Uterus (tissue), 4 donors: ENCODE measurements around the gene CARD14. TPM values are rescaled to one million over a fixed set of nuclear protein-coding genes. Genes with fewer than 3 reads are reported as not detected.

Experiments used
- DNase-seq, 2 donors: peaks; one replicate each; pipeline ENCODE4 v3.0.0-alpha.2; 2019 to 2020
- H3K27ac ChIP-seq, 2 donors: fragments of 200-600 bp; sonication (generic); 1 replicate in 1 of 2; 2 replicates in 1 of 2; pipeline ENCODE4 v1.5.1; 2016 to 2018
- H3K27me3 ChIP-seq, 2 donors: fragments of 200-600 bp; sonication (generic); one replicate each; pipeline ENCODE4 v1.5.1; 2018 to 2019; ENCODE audit warnings: control low read depth in 1 of 2
- H3K36me3 ChIP-seq, 2 donors: fragments of 200-600 bp; sonication (generic); one replicate each; pipeline ENCODE4 v1.5.1; 2019; ENCODE audit warnings: control low read depth in 1 of 2
- H3K4me1 ChIP-seq, 2 donors: fragments of 200-600 bp; sonication (generic); one replicate each; pipeline ENCODE4 v1.5.1; 2018 to 2019; ENCODE audit warnings: control low read depth in 1 of 2
- H3K4me3 ChIP-seq, 2 donors: fragments of 200-600 bp; sonication (generic); 1 replicate in 1 of 2; 2 replicates in 1 of 2; pipeline ENCODE4 v1.5.1; 2018 to 2019; ENCODE audit warnings: mild to moderate bottlenecking in 1 of 2
- H3K9me3 ChIP-seq, 2 donors: fragments of 200-600 bp; sonication (generic); one replicate each; pipeline ENCODE4 v1.5.1; 2019; ENCODE audit warnings: control low read depth in 1 of 2
- POLR2A ChIP-seq, 2 donors: fragments of 450-650 bp; IDR thresholded peaks; one replicate each; pipeline ENCODE4 v1.6.1; 2016; ENCODE audit warnings: antibody characterized with exemption in 2 of 2, mild to moderate bottlenecking in 1 of 2, moderate library complexity in 1 of 2
- intact Hi-C: fragments of 100-400 bp; cut with DNase I; formaldehyde crosslinking; loops from one replicate; pipeline ENCODE4 v1.15.1; 2023; ENCODE audit warnings: low total_unique reads
- total RNA-seq, 4 donors: library from RNA; depleted of rRNA in 3 of 4; stranded (reverse); fragments of >200 nt in 3 of 4; gene quantifications; one replicate each; pipeline versions ENCODE4 v1.1.0 to v1.2.4, GENCODE V29; 2014 to 2023
- TF ChIP-seq, protein P1 (sequence below), 4 experiments: fragments of 200-600 bp in 2 of 4; fragments of 450-650 bp in 2 of 4; sonication (generic) in 2 of 4; IDR thresholded peaks; one replicate each; pipeline ENCODE4 v1.5.1; 2016 to 2019; ENCODE audit warnings: antibody characterized with exemption in 4 of 4, mild to moderate bottlenecking in 2 of 4, moderate library complexity in 1 of 4
- donor health status: DM: yes; HTN: yes; CAD: no.

Gene CARD14
- total RNA-seq, result 1 to 10 TPM in 1 of 4 donors, under 1 TPM in 1, not detected in 2; 0.43 to 1.4 TPM

DNA sequence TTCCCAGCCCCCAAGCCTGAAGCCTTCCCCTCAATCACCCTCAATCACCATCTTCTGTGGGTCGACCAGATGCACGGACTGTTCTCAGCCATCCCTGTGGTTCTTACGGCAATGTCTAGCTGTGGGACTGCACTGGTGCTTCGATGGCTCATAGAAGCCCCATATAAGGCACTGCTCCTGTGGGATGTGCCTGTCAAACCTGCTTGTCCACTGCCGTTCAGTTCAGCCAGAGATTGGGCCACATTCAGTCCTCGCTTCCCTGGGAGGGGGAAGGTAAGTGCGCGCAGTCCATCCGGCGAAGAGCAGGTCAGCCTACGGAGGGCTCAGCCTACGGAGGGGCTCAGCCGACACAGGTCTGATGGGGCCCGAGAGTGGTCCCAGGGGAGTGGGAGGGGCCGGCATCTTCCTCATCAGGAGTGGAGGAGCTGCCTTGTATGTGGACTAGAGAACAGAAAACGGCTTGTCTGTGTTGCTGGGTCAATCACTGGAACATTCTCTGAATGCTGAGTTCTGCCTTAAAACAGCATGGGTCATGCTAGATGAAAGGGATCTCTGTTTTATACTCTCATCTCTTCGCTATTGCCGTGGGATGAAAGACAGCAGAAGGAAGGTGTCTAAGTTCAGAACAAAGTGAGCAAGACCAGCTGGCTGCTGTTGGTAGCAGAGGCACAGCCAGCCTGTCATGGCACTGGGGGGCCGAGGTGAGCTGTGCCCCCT lies at the start of gene CARD14:
CARD14 (plus strand) TSS at position 247 of the 717 bp plus-strand sequence. CDS start 11,409 bp downstream, outside the sequence.
- no peaks in the 10 kb centered on the region for H3K36me3 ChIP-seq
- TF ChIP-seq POLR2A (IDR thresholded peaks at IDR 0.05), result no peak
- TF ChIP-seq, protein P1, sequence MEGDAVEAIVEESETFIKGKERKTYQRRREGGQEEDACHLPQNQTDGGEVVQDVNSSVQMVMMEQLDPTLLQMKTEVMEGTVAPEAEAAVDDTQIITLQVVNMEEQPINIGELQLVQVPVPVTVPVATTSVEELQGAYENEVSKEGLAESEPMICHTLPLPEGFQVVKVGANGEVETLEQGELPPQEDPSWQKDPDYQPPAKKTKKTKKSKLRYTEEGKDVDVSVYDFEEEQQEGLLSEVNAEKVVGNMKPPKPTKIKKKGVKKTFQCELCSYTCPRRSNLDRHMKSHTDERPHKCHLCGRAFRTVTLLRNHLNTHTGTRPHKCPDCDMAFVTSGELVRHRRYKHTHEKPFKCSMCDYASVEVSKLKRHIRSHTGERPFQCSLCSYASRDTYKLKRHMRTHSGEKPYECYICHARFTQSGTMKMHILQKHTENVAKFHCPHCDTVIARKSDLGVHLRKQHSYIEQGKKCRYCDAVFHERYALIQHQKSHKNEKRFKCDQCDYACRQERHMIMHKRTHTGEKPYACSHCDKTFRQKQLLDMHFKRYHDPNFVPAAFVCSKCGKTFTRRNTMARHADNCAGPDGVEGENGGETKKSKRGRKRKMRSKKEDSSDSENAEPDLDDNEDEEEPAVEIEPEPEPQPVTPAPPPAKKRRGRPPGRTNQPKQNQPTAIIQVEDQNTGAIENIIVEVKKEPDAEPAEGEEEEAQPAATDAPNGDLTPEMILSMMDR (IDR thresholded peaks at IDR 0.05), result no peak
- H3K27ac ChIP-seq, result no peak within 1 kb of the TSS
- intact Hi-C loops, result no loop called here
- H3K4me3 ChIP-seq, result no peak within 1 kb of the TSS
- no peaks in the 10 kb centered on the region for H3K27me3 ChIP-seq
- no peak for DNase-seq
- H3K9me3 ChIP-seq, result no peaks in the 10 kb centered on the region
- no peaks in the 10 kb centered on the region for H3K4me1 ChIP-seq

DNA sequence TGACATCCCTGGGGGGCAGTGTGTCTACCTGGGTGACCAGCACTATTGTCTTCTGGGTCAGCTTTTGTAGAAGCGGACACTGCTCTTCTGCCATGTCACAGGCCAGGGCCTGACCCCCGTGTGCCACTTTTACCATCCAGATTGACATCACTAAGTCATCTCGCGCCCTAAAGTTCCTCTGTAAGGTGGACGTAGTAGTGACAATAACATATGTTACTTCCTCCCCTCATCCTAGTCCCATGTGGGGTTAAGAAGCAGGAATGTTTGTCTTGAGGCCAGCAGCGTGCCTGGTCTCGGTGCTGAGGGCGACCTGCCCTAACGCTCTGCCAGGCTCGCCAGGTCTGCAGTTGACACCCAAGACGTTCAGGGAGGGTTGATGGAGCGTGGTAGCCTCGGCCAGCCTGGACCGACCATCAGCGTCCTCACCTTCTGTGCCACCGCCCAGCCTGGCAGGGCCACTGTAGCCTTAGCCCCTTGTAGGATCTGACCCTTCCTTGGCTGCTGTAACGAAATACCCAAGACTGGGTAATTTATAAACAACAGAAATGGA lies 47.7 kb upstream of the CARD14 start:
- H3K27me3 ChIP-seq, result no peaks in the 10 kb centered on the region
- H3K36me3 ChIP-seq, result no peaks in the 10 kb centered on the region
- TF ChIP-seq POLR2A (IDR thresholded peaks at IDR 0.05), result no peak
- TF ChIP-seq, protein P1 (IDR thresholded peaks at IDR 0.05), result no peak
- no peak overlapping the region for H3K4me3 ChIP-seq
- no peak for DNase-seq
- H3K9me3 ChIP-seq, result no peaks in the 10 kb centered on the region
- no peak overlapping the region for H3K27ac ChIP-seq
- intact Hi-C loops, result no loop called here
- no peaks in the 10 kb centered on the region for H3K4me1 ChIP-seq

DNA sequence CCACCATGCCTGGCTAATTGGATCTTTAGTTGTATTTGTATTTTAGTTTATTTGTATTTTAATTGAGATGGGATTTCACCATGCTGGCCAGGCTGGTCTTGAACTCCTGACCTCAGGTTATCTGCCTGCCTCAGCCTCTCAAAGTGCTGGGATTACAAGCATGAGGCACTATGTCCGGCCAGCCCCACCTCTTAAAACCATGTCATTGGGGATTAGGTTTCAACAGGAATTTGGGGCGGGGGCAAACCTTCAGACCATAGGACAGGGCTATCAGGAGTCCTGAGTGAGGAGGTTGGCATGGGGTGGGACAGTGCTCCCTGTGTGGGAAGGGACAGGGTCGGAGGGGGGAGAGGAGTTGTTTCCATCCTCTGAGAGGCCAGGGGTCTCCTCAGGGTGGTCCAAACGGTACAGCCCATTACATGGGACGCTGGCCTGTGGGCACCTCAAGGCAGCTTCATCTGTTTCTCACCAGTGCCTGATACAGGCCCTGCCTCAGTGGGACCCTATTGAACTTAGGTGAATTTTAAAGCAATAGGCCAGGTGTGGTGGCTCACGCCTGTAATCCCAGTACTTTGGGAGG lies 46.8 kb upstream of the CARD14 start:
- DNase-seq, result no peak
- Histone ChIP-seq H3K36me3 (no peaks in the 10 kb centered on the region), H3K9me3 (no peaks in the 10 kb centered on the region), H3K4me1 (no peaks in the 10 kb centered on the region), H3K4me3 (no peak overlapping the region), H3K27ac (no peak overlapping the region), H3K27me3 (no peaks in the 10 kb centered on the region)
- intact Hi-C loops, result no loop called here
- TF ChIP-seq POLR2A (IDR thresholded peaks at IDR 0.05), result no peak
- TF ChIP-seq, protein P1 (IDR thresholded peaks at IDR 0.05), result no peak

DNA sequence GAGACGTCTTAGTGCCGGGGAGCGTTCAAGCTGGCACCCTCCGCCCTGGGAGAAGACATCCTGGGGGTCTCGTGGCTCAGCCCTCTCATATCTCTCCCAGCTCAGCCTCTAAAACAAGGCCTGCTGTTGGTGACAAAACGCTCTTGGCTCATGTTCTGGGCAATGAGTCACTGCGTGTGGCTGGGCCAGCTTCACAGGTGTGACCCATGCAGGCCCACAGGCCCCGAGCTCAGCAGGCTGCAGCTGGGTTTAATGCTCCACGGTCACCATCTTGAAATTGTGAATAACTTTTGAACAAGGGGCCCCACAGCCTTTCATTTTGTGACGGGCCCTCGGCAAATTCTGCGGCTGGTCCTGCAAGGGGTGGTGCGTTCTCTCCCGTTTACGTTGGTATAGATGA lies 46.0 kb upstream of the CARD14 start:
- intact Hi-C loops, result no loop called here
- no peak for TF ChIP-seq POLR2A (IDR thresholded peaks at IDR 0.05)
- TF ChIP-seq, protein P1 (IDR thresholded peaks at IDR 0.05), result no peak
- no peak for DNase-seq

DNA sequence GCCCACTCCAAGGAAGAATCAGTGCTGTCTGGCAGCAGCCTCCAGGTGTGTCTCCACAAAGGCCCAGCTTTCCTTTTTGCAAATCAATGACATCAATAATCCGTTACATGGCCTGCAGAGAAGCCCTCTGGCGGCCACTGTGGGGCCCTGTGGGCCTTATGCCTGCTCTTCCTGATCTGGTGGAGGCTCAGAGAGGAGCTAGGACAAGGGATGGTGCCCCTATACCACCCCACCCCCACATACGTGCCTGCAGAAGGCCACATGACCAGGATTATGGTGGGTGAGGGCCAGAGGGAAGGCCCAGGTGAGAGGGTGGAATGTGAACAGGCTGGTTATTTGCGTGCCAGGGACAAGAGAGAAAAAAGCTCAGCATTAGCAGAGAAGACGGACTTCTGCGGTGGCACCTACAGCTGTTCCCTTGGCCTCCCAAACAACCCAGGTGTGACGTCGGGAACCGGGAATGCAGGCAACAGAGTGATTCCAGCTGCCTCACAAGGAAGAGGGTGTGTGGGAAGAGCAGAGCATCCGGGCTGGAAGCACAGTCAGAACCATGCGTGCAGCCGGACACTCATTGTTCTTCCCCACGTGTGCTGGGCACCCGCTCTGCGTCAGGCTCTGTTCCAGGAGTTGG lies 45.4 kb upstream of the CARD14 start:
- intact Hi-C loops, result no loop called here
- no peaks in the 10 kb centered on the region for H3K36me3 ChIP-seq
- TF ChIP-seq, protein P1 (IDR thresholded peaks at IDR 0.05), result no peak
- TF ChIP-seq POLR2A (IDR thresholded peaks at IDR 0.05), result no peak
- no peak overlapping the region for H3K4me3 ChIP-seq
- H3K4me1 ChIP-seq, result no peaks in the 10 kb centered on the region
- no peaks in the 10 kb centered on the region for H3K27me3 ChIP-seq
- H3K9me3 ChIP-seq, result no peaks in the 10 kb centered on the region
- no peak for DNase-seq
- H3K27ac ChIP-seq, result no peak overlapping the region

More for the DNA sequence above, 46.0 kb upstream of the CARD14 start:
- Histone ChIP-seq H3K36me3 (no peaks in the 10 kb centered on the region), H3K4me1 (no peaks in the 10 kb centered on the region), H3K27me3 (no peaks in the 10 kb centered on the region), H3K27ac (no peak overlapping the region), H3K4me3 (no peak overlapping the region), H3K9me3 (no peaks in the 10 kb centered on the region)
